GM12878 (cell line): ENCODE results near the gene CHN1.

Source experiments
- FOS ChIP-seq: IDR thresholded peaks from 3 replicates; pipeline ENCODE4 v1.6.1; 2011; ENCODE audit warnings: borderline replicate concordance; ENCODE audit not compliant: insufficient read length; ENCODE audit errors: extremely low read depth
- MAX ChIP-seq: IDR thresholded peaks from 2 replicates; pipeline ENCODE4 v1.6.1; 2012; ENCODE audit warnings: low read depth, low read length, improper control_type of control experiment
- MYC ChIP-seq: IDR thresholded peaks from 2 replicates; pipeline ENCODE4 v1.6.1; 2011; ENCODE audit warnings: mild to moderate bottlenecking, low read length, moderate library complexity, inconsistent platforms; ENCODE audit not compliant: insufficient read depth, insufficient replicate concordance, insufficient read length, severe bottlenecking
- NR2C2 ChIP-seq: IDR thresholded peaks from 2 replicates; pipeline ENCODE4 v1.6.1; 2011; ENCODE audit warnings: borderline replicate concordance, low read depth; ENCODE audit not compliant: control insufficient read depth, insufficient read length
- ZBED1 ChIP-seq: IDR thresholded peaks from 2 replicates; pipeline ENCODE4 v1.6.1; 2016; ENCODE audit warnings: borderline replicate concordance
- ZBTB4 ChIP-seq: fragments of 450-650 bp; formaldehyde crosslinking; IDR thresholded peaks from 2 replicates; pipeline ENCODE4 v1.4.0; 2022; ENCODE audit warnings: mild to moderate bottlenecking, moderate library complexity

DNA sequence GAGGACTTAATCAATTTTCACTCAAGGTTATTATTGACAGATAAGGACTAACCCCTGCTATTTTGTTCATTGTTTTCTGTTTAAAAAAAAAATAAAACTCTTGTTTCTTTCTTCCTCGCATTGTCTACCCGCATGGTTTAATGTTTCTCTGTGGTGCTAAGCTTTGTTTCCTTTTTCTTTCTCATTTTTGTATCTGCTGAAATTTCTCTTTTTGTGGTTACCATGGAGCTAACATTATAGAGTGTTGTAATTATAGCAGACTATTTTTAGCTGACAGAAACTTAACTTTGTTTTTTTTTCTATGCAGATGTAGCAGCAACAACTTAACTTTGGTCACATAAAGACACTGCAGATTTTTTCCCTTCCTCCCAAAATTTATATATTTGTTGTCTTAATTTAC lies 43.1 kb upstream of the CHN1 start:
- TF ChIP-seq ZBED1: no peak
- TF ChIP-seq ZBTB4: no peak
- no peak for TF ChIP-seq FOS
- no peak for TF ChIP-seq MAX
- no peak for TF ChIP-seq NR2C2
- no peak for TF ChIP-seq MYC
